Endothelial cell of umbilical vein (primary cell): ENCODE measurements around the gene TMEM205. TPM values are rescaled to one million over a fixed set of nuclear protein-coding genes. Genes with fewer than 3 reads are reported as not detected.

Experiments
- BruUV-seq: library from RNA; stranded (reverse); fragments of 400-500 nt; replicated peaks from 2 replicates; lab custom pipeline; 2021; lab: Mats Ljungman, UMichigan
- CTCF ChIA-PET: fragments of 300-600, 350-600 bp; sonication (Branson Sonifier 250); formaldehyde crosslinking; loops from one replicate; lab custom pipeline; 2021; ENCODE audit warnings: antibody characterized with exemption, inconsistent platforms; lab: Charles Lee
- POLR2A ChIA-PET: fragments of 300-600, 350-600 bp; sonication (Branson Sonifier 250); formaldehyde crosslinking; loops from one replicate; lab custom pipeline; 2021; ENCODE audit warnings: antibody characterized with exemption, inconsistent platforms; lab: Charles Lee
- DNase-seq: peaks from one replicate; pipeline ENCODE4 v3.0.0-alpha.2; 2011; ENCODE audit warnings: low read depth, low spot score
- FAIRE-seq: peaks from 2 replicates; lab custom pipeline; 2011; peaks lifted over from hg19 to GRCh38; lab: Jason Lieb, UNC
- H2AFZ ChIP-seq: 2 replicates; pipeline ENCODE4 v1.6.0; 2012; ENCODE audit warnings: low read depth, low read length, control low read depth, inconsistent platforms
- H3K27ac ChIP-seq: 2 replicates; pipeline ENCODE4 v1.5.1; 2011; ENCODE audit warnings: low read depth, mild to moderate bottlenecking, control low read depth, low read length, moderate library complexity; ENCODE audit not compliant: insufficient read depth
- H3K27me3 ChIP-seq, 2 experiments: 2 replicates each; pipeline versions ENCODE4 v1.6.0 to v1.6.1; 2011; ENCODE audit warnings: low read length in 2 of 2, mixed read lengths in 1 of 2; ENCODE audit not compliant: control insufficient read depth in 2 of 2, insufficient read depth in 2 of 2
- H3K36me3 ChIP-seq, 2 experiments: 2 replicates in 1 of 2; 3 replicates in 1 of 2; pipeline ENCODE4 v1.5.1; 2011; ENCODE audit warnings: low read length in 2 of 2, mild to moderate bottlenecking in 1 of 2, moderate library complexity in 1 of 2; ENCODE audit not compliant: control insufficient read depth in 2 of 2, insufficient read depth in 2 of 2; ENCODE audit errors: extremely low read depth in 1 of 2
- H3K4me1 ChIP-seq: 3 replicates; pipeline ENCODE4 v1.5.1; 2011; ENCODE audit warnings: mild to moderate bottlenecking, low read length; ENCODE audit not compliant: control insufficient read depth, insufficient read depth; ENCODE audit errors: extremely low read depth
- H3K4me2 ChIP-seq: 2 replicates; pipeline ENCODE4 v1.6.1; 2011; ENCODE audit warnings: low read length, control low read depth, mixed read lengths; ENCODE audit not compliant: insufficient read depth
- H3K4me3 ChIP-seq, 3 experiments: fragments of 200-600 bp in 1 of 3; sonication (generic), shearing (Covaris generic) in 1 of 3; replicated peaks in 1 of 3; 2 replicates each; pipeline ENCODE4 v1.5.1; 2011 to 2016; ENCODE audit warnings: control low read depth in 3 of 3, low read length in 3 of 3, mild to moderate bottlenecking in 2 of 3, inconsistent platforms in 1 of 3, low read depth in 1 of 3, moderate library complexity in 1 of 3; ENCODE audit not compliant: insufficient read depth in 1 of 3
- H3K79me2 ChIP-seq: 2 replicates; pipeline ENCODE4 v1.6.0; 2012; ENCODE audit warnings: low read length, inconsistent platforms; ENCODE audit not compliant: control insufficient read depth, insufficient read depth
- H3K9ac ChIP-seq: replicated peaks from 2 replicates; pipeline ENCODE3; 2011; ENCODE audit warnings: low read length, control low read depth; ENCODE audit not compliant: insufficient read depth; ENCODE audit errors: extremely low read depth
- H3K9me1 ChIP-seq: replicated peaks from 3 replicates; pipeline ENCODE4 v1.6.0; 2011; ENCODE audit warnings: mild to moderate bottlenecking, low read length; ENCODE audit not compliant: control insufficient read depth, insufficient read depth; ENCODE audit errors: extremely low read depth
- H3K9me3 ChIP-seq: replicated peaks from 2 replicates; pipeline ENCODE4 v1.5.1; 2012; ENCODE audit warnings: low read length, inconsistent platforms; ENCODE audit not compliant: control insufficient read depth, insufficient read depth
- H4K20me1 ChIP-seq: replicated peaks from 2 replicates; pipeline ENCODE3; 2011; ENCODE audit warnings: mild to moderate bottlenecking, low read length; ENCODE audit not compliant: control insufficient read depth, insufficient read depth; ENCODE audit errors: extremely low read depth
- FOS ChIP-seq: IDR thresholded peaks from 2 replicates; pipeline ENCODE4 v1.6.1; 2011; ENCODE audit warnings: mild to moderate bottlenecking, low read length, moderate library complexity, borderline replicate concordance; ENCODE audit not compliant: insufficient read depth
- GATA2 ChIP-seq: IDR thresholded peaks from 2 replicates; pipeline ENCODE4 v1.7.0; 2011; ENCODE audit warnings: low read depth, mild to moderate bottlenecking, moderate library complexity, mixed read lengths, low read length; ENCODE audit not compliant: insufficient read length, insufficient read depth
- MAX ChIP-seq: IDR thresholded peaks from 2 replicates; pipeline ENCODE4 v1.6.1; 2011; ENCODE audit not compliant: insufficient read depth, insufficient read length
- POLR2AphosphoS5 ChIP-seq: IDR thresholded peaks from 2 replicates; pipeline ENCODE4 v1.6.1; 2012; ENCODE audit warnings: low read depth, mild to moderate bottlenecking, control low read depth, low read length, moderate library complexity; ENCODE audit not compliant: insufficient read depth
- dilution Hi-C: fragments of 300-500 bp; cut with MboI; formaldehyde crosslinking; loops from one replicate; pipeline ENCODE4 v1.15.0; 2019; ENCODE audit warnings: low sequenced_read_pairs; ENCODE audit not compliant: extremely low pct_ligation_motif_present
- intact Hi-C: fragments of 100-400 bp; cut with micrococcal nuclease; formaldehyde crosslinking; loops from one replicate; pipeline ENCODE4 v1.10.0; 2022
- polyA plus RNA-seq, 4 experiments: library from polyadenylated mRNA; depleted of rRNA in 3 of 4; stranded (reverse) in 3 of 4; unstranded in 1 of 4; fragments of >200 nt; gene quantifications; 2 replicates each; pipeline versions ENCODE4 v1.2.1 to v1.2.3, GENCODE V29; 2011 to 2012; ENCODE audit warnings: missing spikeins in 1 of 4
- total RNA-seq: library from RNA; stranded (reverse); gene quantifications from 2 replicates; pipeline ENCODE4 v1.2.3, GENCODE V29; 2021

The TMEM205 gene
- total and polyA plus RNA-seq, 2 donors (not counting 3 experiments of a cell fraction or from before 2014, with no cell fraction given), result 57.3 to 345 TPM

DNA sequence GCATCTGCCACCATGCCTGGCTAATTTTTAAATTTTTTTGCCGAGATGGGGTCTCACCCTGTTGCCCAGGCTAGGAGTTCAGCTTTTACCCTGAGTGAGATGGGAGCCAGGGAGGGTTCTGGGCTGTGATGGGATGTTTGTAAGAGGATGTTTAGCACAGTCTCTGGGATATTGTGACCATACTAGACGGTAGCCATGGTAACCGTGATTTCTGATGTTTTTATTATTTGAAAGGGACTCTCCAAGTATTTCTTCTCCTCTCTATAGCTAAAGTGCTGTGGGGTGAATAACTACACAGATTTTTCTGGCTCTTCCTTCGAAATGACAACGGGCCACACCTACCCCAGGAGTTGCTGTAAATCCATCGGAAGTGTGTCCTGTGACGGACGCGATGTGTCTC is 39.7 kb downstream of the TMEM205 start:
- Histone ChIP-seq H3K9me1 (no peaks in the 10 kb centered on the region), H3K27ac (no peak overlapping the region), H3K36me3 (no peaks in the 10 kb centered on the region), H3K79me2 (no peaks in the 10 kb centered on the region), H3K4me1 (no peaks in the 10 kb centered on the region), H3K4me3 (no peak overlapping the region), H3K9me3 (no peaks in the 10 kb centered on the region), H3K9ac (no peak overlapping the region), H3K4me2 (no peak overlapping the region), H4K20me1 (no peaks in the 10 kb centered on the region), H3K27me3 (no peaks in the 10 kb centered on the region), H2AFZ (no peak overlapping the region)
- POLR2A ChIA-PET, result no interaction called here
- TF ChIP-seq MAX, result no peak
- no peak for TF ChIP-seq POLR2AphosphoS5
- TF ChIP-seq FOS, result no peak
- no peak for DNase-seq
- no peak for FAIRE-seq
- intact Hi-C loops (no loop called here), dilution Hi-C loops (no loop called here)
- no TSS peak for BruUV-seq
- CTCF ChIA-PET, result interaction anchor here (1.0 kb wide), 1 partner anchor 12 kb away, joined by 4 read pairs; no protein-coding TSS in a partner anchor

- H3K9ac ChIP-seq, result no peak overlapping the region
- no peaks in the 10 kb centered on the region for H3K9me1 ChIP-seq
- H3K9me3 ChIP-seq, result no peaks in the 10 kb centered on the region
- no peaks in the 10 kb centered on the region for H3K79me2 ChIP-seq
- POLR2A ChIA-PET, result no interaction called here
- no TSS peak for BruUV-seq
- dilution Hi-C loops (no loop called here), intact Hi-C loops (no loop called here)
- H3K27me3 ChIP-seq, result no peaks in the 10 kb centered on the region
- H3K4me3 ChIP-seq, result no peak overlapping the region
- FAIRE-seq (no peak), DNase-seq (no peak)
- no peaks in the 10 kb centered on the region for H3K36me3 ChIP-seq
- no peaks in the 10 kb centered on the region for H4K20me1 ChIP-seq
- H3K4me2 ChIP-seq, result no peak overlapping the region
- no peak overlapping the region for H2AFZ ChIP-seq
- no peak for TF ChIP-seq MAX
- no peak for TF ChIP-seq GATA2
- no peaks in the 10 kb centered on the region for H3K4me1 ChIP-seq
- CTCF ChIA-PET, result interaction anchor here (1.5 kb wide), 1 partner anchor 11 kb away, joined by 6 read pairs; no protein-coding TSS in a partner anchor
- H3K27ac ChIP-seq, result no peak overlapping the region
These were observed 41.1 kb downstream of the TMEM205 start for GRCh38 chr19:11304936-11305335.
